Trophoblast cell (in vitro differentiated cells and primary cell): Measurements from ENCODE around the gene GBP2.

Experiments used
- DNase-seq, 2 donors: peaks; one replicate each; pipeline ENCODE4 v3.0.0-alpha.2; 2016
- H2AFZ ChIP-seq: 2 replicates; pipeline ENCODE4 v1.6.1; 2013; ENCODE audit warnings: low read length, moderate library complexity, mild to moderate bottlenecking; ENCODE audit not compliant: insufficient read depth, poor library complexity
- H2AK5ac ChIP-seq: 2 replicates; pipeline ENCODE4 v1.6.1; 2013; ENCODE audit warnings: mild to moderate bottlenecking, low read length
- H2BK120ac ChIP-seq: 2 replicates; pipeline ENCODE4 v1.6.1; 2013; ENCODE audit warnings: low read length, mild to moderate bottlenecking, moderate library complexity; ENCODE audit not compliant: insufficient read depth, poor library complexity
- H2BK12ac ChIP-seq: 2 replicates; pipeline ENCODE4 v1.6.1; 2013; ENCODE audit warnings: mild to moderate bottlenecking, low read length, moderate library complexity
- H2BK5ac ChIP-seq: 2 replicates; pipeline ENCODE4 v1.6.1; 2013; ENCODE audit warnings: low read length, low read depth, moderate library complexity, mild to moderate bottlenecking; ENCODE audit not compliant: poor library complexity
- H3K14ac ChIP-seq: 2 replicates; pipeline ENCODE4 v1.6.1; 2013; ENCODE audit warnings: mild to moderate bottlenecking, low read length
- H3K18ac ChIP-seq: 2 replicates; pipeline ENCODE4 v1.6.1; 2013; ENCODE audit warnings: mild to moderate bottlenecking, low read length
- H3K23ac ChIP-seq: 2 replicates; pipeline ENCODE4 v1.6.1; 2013; ENCODE audit warnings: low read length
- H3K27ac ChIP-seq: 2 replicates; pipeline ENCODE4 v1.5.1; 2013; ENCODE audit warnings: low read depth, mild to moderate bottlenecking, inconsistent platforms, low read length, moderate library complexity
- H3K27me3 ChIP-seq: 2 replicates; pipeline ENCODE4 v1.6.1; 2013; ENCODE audit warnings: inconsistent platforms, mild to moderate bottlenecking, low read length, moderate library complexity; ENCODE audit not compliant: insufficient read depth
- H3K36me3 ChIP-seq, 2 experiments: 1 replicate in 1 of 2; 2 replicates in 1 of 2; pipeline ENCODE4 v1.6.1; 2013; ENCODE audit warnings: low read length in 2 of 2, mild to moderate bottlenecking in 2 of 2, moderate library complexity in 1 of 2; ENCODE audit not compliant: insufficient read depth in 2 of 2, control insufficient read depth in 1 of 2
- H3K4ac ChIP-seq: 2 replicates; pipeline ENCODE4 v1.6.1; 2013; ENCODE audit warnings: low read depth, mild to moderate bottlenecking, low read length, moderate library complexity
- H3K4me1 ChIP-seq, 2 experiments: 1 replicate in 1 of 2; 2 replicates in 1 of 2; pipeline ENCODE4 v1.6.1; 2013; ENCODE audit warnings: low read length in 2 of 2, mild to moderate bottlenecking in 2 of 2, moderate library complexity in 1 of 2; ENCODE audit not compliant: insufficient read depth in 2 of 2, control insufficient read depth in 1 of 2
- H3K4me2 ChIP-seq: 2 replicates; pipeline ENCODE4 v1.6.1; 2013; ENCODE audit warnings: inconsistent platforms, mild to moderate bottlenecking, low read length, moderate library complexity
- H3K4me3 ChIP-seq: 2 replicates; pipeline ENCODE4 v1.5.1; 2013; ENCODE audit warnings: mild to moderate bottlenecking, low read depth, low read length, inconsistent platforms
- H3K79me1 ChIP-seq: one replicate; pipeline ENCODE4 v1.6.1; 2013; ENCODE audit warnings: low read length
- H3K79me2 ChIP-seq: 2 replicates; pipeline ENCODE4 v1.6.1; 2013; ENCODE audit warnings: low read length, mild to moderate bottlenecking; ENCODE audit not compliant: control insufficient read depth, insufficient read depth, poor library complexity
- H3K9ac ChIP-seq: 2 replicates; pipeline ENCODE4 v1.6.1; 2013; ENCODE audit warnings: mild to moderate bottlenecking, low read length
- H3K9me3 ChIP-seq: 2 replicates; pipeline ENCODE4 v1.6.1; 2013; ENCODE audit warnings: low read depth, mild to moderate bottlenecking, control low read depth, inconsistent platforms, low read length; ENCODE audit not compliant: insufficient read depth
- H4K12ac ChIP-seq: 2 replicates; pipeline ENCODE4 v1.6.1; 2013; ENCODE audit warnings: low read depth, mild to moderate bottlenecking, low read length, moderate library complexity
- H4K8ac ChIP-seq: 2 replicates; pipeline ENCODE4 v1.6.1; 2013; ENCODE audit warnings: low read depth, mild to moderate bottlenecking, low read length, moderate library complexity
- H4K91ac ChIP-seq: one replicate; pipeline ENCODE4 v1.6.1; 2013; ENCODE audit warnings: low read depth, mild to moderate bottlenecking, low read length, moderate library complexity
- WGBS: extraction: QIAGEN DNeasy Blood & Tissue Kit; methylation state at CpG from one replicate; pipeline ENCODE4 v1.1.7; 2013; ENCODE audit warnings: missing lambda C conversion rate; ENCODE audit not compliant: insufficient read length, insufficient coverage; ENCODE audit errors: extremely low coverage; 5-methylcytosine and 5-hydroxymethylcytosine counted together

Gene GBP2

DNA sequence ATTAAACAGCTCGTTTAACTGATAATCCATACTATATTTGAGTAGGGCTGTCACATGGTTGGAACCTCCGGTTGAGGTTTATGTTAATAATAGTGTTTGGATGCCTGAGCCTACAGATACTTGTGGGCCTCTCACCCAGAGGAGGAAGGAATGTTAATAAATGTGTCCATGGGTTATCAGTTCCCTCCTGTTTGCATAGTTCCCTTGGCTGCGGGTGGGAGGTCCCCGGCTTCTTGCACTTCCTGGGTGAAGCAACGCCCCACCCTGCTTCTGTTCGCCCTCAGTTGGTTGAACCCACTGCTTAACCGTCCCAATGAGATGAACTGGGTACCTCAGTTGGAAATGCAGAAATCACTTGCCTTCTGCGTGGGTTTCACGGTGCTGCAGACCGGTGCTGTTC, 37.3 kb downstream of the GBP2 start:
- no peak overlapping the region for H3K18ac ChIP-seq
- no peak overlapping the region for H2AFZ ChIP-seq
- no peak overlapping the region for H4K12ac ChIP-seq
- H3K14ac ChIP-seq, result no peak overlapping the region
- H3K79me2 ChIP-seq, result no peaks in the 10 kb centered on the region
- H3K9ac ChIP-seq, result no peak overlapping the region
- H2BK12ac ChIP-seq, result no peak overlapping the region
- no peaks in the 10 kb centered on the region for H3K36me3 ChIP-seq
- H2AK5ac ChIP-seq, result no peak overlapping the region
- no peak overlapping the region for H3K4me3 ChIP-seq
- H2BK5ac ChIP-seq, result no peak overlapping the region
- no peak overlapping the region for H3K4ac ChIP-seq
- no peaks in the 10 kb centered on the region for H3K9me3 ChIP-seq
- no peak overlapping the region for H4K8ac ChIP-seq
- H3K23ac ChIP-seq, result no peak overlapping the region
- H2BK120ac ChIP-seq, result no peak overlapping the region
- no peaks in the 10 kb centered on the region for H3K79me1 ChIP-seq
- H3K4me2 ChIP-seq, result no peak overlapping the region
- peaks cover 0 to 3% of the 10 kb centered on the region in 2 experiments for H3K4me1 ChIP-seq
- H3K27ac ChIP-seq, result no peak overlapping the region
- H4K91ac ChIP-seq, result no peak overlapping the region
- DNase-seq, result peak; percentile 6 to 38
- no CpG with 5 or more reads among the region's 10 CpGs for WGBS
- no peaks in the 10 kb centered on the region for H3K27me3 ChIP-seq

GRCh38 chr1:89087241-89087640, 38.7 kb downstream of the GBP2 start:
- no CpG with 5 or more reads among the region's 8 CpGs for WGBS
- no peak overlapping the region for H4K91ac ChIP-seq
- no peak overlapping the region for H3K23ac ChIP-seq
- no peak overlapping the region for H3K9ac ChIP-seq
- H3K79me1 ChIP-seq, result no peaks in the 10 kb centered on the region
- H3K36me3 ChIP-seq, result no peaks in the 10 kb centered on the region
- H3K4me1 ChIP-seq, result peaks cover 0 to 3% of the 10 kb centered on the region in 2 experiments
- no peak overlapping the region for H3K14ac ChIP-seq
- H2AK5ac ChIP-seq, result no peak overlapping the region
- no peaks in the 10 kb centered on the region for H3K9me3 ChIP-seq
- DNase-seq, result no peak
- H2BK5ac ChIP-seq, result no peak overlapping the region
- no peak overlapping the region for H2BK12ac ChIP-seq
- no peaks in the 10 kb centered on the region for H3K79me2 ChIP-seq
- no peak overlapping the region for H4K12ac ChIP-seq
- H4K8ac ChIP-seq, result no peak overlapping the region
- H2AFZ ChIP-seq, result no peak overlapping the region
- no peak overlapping the region for H3K4me2 ChIP-seq
- H3K4me3 ChIP-seq, result no peak overlapping the region
- no peak overlapping the region for H2BK120ac ChIP-seq
- H3K4ac ChIP-seq, result no peak overlapping the region
- no peak overlapping the region for H3K27ac ChIP-seq
- H3K27me3 ChIP-seq, result no peaks in the 10 kb centered on the region
- H3K18ac ChIP-seq, result no peak overlapping the region

- Histone ChIP-seq H2AK5ac (no peak overlapping the region), H2BK120ac (no peak overlapping the region), H3K36me3 (no peaks in the 10 kb centered on the region), H3K79me2 (no peaks in the 10 kb centered on the region), H3K18ac (no peak overlapping the region), H3K79me1 (no peaks in the 10 kb centered on the region), H3K23ac (no peak overlapping the region), H3K9ac (no peak overlapping the region), H4K8ac (no peak overlapping the region), H2AFZ (no peak overlapping the region), H3K27me3 (no peaks in the 10 kb centered on the region), H2BK5ac (no peak overlapping the region), H3K4me2 (no peak overlapping the region), H4K91ac (no peak overlapping the region), H3K4me1 (peaks cover 0 to 3% of the 10 kb centered on the region in 2 experiments), H4K12ac (no peak overlapping the region), H3K9me3 (no peaks in the 10 kb centered on the region), H2BK12ac (no peak overlapping the region), H3K27ac (no peak overlapping the region), H3K14ac (no peak overlapping the region), H3K4ac (no peak overlapping the region), H3K4me3 (no peak overlapping the region)
- peak; percentile 55 to 72 for DNase-seq
Measured at GRCh38 chr1:89085781-89086180, 40.1 kb downstream of the GBP2 start.

DNA sequence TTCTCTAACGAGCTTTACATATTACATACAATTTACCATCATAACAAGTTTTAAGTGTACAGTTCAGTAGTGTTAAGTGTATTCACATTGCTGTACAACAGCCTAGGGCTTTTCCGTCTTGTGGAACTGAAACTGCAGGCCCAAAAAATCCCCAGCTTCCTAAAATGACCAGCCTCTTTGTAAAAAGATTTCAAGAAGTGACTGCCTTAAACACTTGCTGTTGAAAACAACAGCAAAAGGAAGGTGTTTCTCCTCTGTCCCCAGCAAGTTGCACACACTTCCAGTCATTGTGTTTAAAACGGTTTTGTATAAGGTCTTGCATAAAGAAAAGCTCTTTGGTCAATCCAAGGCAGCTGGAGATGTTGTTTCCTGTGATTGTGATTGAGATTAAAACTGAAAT, 44.9 kb downstream of the GBP2 start:
- H3K4me1 ChIP-seq, result no peaks in the 10 kb centered on the region
- no peak overlapping the region for H2BK120ac ChIP-seq
- H2BK12ac ChIP-seq, result no peak overlapping the region
- H3K4me3 ChIP-seq, result no peak overlapping the region
- H4K91ac ChIP-seq, result no peak overlapping the region
- no CpG with 5 or more reads among the region's 3 CpGs for WGBS
- DNase-seq, result no peak
- no peak overlapping the region for H4K12ac ChIP-seq
- no peaks in the 10 kb centered on the region for H3K79me2 ChIP-seq
- no peak overlapping the region for H2AFZ ChIP-seq
- H3K36me3 ChIP-seq, result no peaks in the 10 kb centered on the region
- no peak overlapping the region for H3K18ac ChIP-seq
- no peak overlapping the region for H3K23ac ChIP-seq
- no peaks in the 10 kb centered on the region for H3K9me3 ChIP-seq
- no peak overlapping the region for H3K27ac ChIP-seq
- H2BK5ac ChIP-seq, result no peak overlapping the region
- H2AK5ac ChIP-seq, result no peak overlapping the region
- no peak overlapping the region for H3K9ac ChIP-seq
- H3K4ac ChIP-seq, result no peak overlapping the region
- H3K79me1 ChIP-seq, result no peaks in the 10 kb centered on the region
- no peak overlapping the region for H3K4me2 ChIP-seq
- no peaks in the 10 kb centered on the region for H3K27me3 ChIP-seq
- H4K8ac ChIP-seq, result no peak overlapping the region
- H3K14ac ChIP-seq, result no peak overlapping the region
